AG10803 (cell line): Measurements from ENCODE around the gene ANKRD60.

Experiments used
- DNase-seq: peaks from one replicate; pipeline ENCODE4 v3.0.0; 2010; ENCODE audit warnings: low read depth
- H3K4me3 ChIP-seq: 2 replicates; pipeline ENCODE4 v1.5.1; 2011; ENCODE audit warnings: mild to moderate bottlenecking, low read length, control low read depth
- CTCF ChIP-seq: conservative IDR thresholded peaks from 2 replicates; pipeline ENCODE4 v1.5.1; 2011; ENCODE audit warnings: mild to moderate bottlenecking, low read length, control low read depth, inconsistent platforms

ANKRD60 gene

GRCh38 chr20:58237318-58238132 lies 9.1 kb upstream of the ANKRD60 start:
- DNase-seq: peak; percentile 80
- peak overlapping the region; percentile 16 for H3K4me3 ChIP-seq
- TF ChIP-seq CTCF: no peak

DNA sequence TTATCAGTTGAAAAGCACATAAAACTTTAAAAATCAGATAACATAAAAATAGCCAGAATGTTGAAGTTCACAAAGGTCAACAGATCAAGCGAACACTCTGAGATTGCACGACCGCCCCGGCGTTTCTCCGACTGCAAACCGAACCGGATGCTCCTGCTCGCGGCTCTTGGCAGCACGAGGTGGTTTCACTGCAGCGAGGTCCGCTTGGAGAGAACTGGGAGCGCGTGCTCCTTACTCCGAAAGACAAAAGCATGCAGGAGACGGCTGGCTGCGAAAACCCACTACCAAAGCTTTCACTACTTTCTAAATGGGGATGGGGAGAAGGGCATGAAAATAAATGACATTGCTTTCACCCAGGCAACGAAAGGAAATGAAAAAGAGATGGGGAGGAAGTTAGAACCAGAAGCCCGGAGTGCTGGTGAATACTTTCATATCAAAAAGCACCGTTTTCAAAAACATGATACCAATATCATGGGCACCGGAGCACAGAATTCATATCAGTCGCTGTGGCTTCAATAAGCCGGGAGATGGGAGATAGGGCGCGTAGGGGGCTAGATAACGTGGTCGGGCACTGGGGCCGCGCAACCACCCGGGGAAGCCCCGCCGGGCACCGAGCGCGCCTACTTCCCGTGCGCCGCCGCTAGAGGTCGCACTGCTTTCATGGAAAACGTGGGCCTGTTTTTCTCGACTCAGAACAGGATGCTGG lies 8.3 kb upstream of the ANKRD60 start:
- H3K4me3 ChIP-seq: peak overlapping the region; percentile 57
- peak; percentile 91 for TF ChIP-seq CTCF
- peak; percentile 54 for DNase-seq

DNA sequence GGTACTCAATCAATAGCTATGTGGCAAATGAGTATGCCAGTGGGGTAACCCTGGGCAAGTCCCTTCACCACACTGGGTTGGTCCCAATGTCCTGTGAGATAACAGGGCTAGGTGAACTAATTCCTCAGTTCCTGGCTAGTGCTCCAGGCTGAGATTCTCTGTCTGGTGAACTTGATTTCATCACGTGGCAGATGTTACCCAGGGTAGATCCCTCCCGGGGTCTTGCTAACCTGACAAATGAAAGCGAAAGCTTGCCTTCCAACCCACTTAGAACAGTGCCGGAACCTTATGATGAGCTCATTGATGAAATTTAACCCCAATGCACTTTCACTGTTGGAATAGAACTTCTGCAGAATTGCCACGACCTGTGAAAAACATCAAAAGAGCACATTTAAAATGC lies 6.6 kb upstream of the ANKRD60 start:
- no peak overlapping the region for H3K4me3 ChIP-seq
- TF ChIP-seq CTCF: no peak
- no peak for DNase-seq

GRCh38 chr20:58233881-58234528 lies 5.6 kb upstream of the ANKRD60 start:
- DNase-seq: no peak
- H3K4me3 ChIP-seq: no peak overlapping the region
- peak; percentile 72 for TF ChIP-seq CTCF

- H3K4me3 ChIP-seq: no peak overlapping the region
- DNase-seq: no peak
- no peak for TF ChIP-seq CTCF
Measured at GRCh38 chr20:58233393-58233792, 4.9 kb upstream of the ANKRD60 start.

- no peak overlapping the region for H3K4me3 ChIP-seq
- TF ChIP-seq CTCF: no peak
- peak; percentile 30 for DNase-seq
Measured at GRCh38 chr20:58231683-58232082, 3.2 kb upstream of the ANKRD60 start.
